HG03521 (cell line): ENCODE data around the gene NUDT12.

Source experiments
- ATAC-seq: cut with Tn5 transposase; IDR thresholded peaks from one replicate; pipeline ENCODE4 v1.9.1; 2021; ENCODE audit warnings: mild to moderate bottlenecking, moderate library complexity; ENCODE audit not compliant: unreplicated experiment

NUDT12 gene

GRCh38 chr5:103562453-103563157 lies at the start of gene NUDT12:
Gene NUDT12, minus strand, starts transcription at chr5:103562789. Its CDS starts 2,541 bp downstream, at chr5:103560248.
- ATAC-seq = peak; percentile 82

GRCh38 chr5:103607346-103607745 lies 44.8 kb upstream of the NUDT12 start:
- ATAC-seq = no peak

- no peak for ATAC-seq
Measured at GRCh38 chr5:103605277-103605676, 42.7 kb upstream of the NUDT12 start.

GRCh38 chr5:103602438-103602837 lies 39.8 kb upstream of the NUDT12 start:
- no peak for ATAC-seq

GRCh38 chr5:103601314-103601713 lies 38.7 kb upstream of the NUDT12 start:
- ATAC-seq = no peak

- no peak for ATAC-seq
Measured at GRCh38 chr5:103600086-103600485, 37.5 kb upstream of the NUDT12 start.

- no peak for ATAC-seq
Measured at GRCh38 chr5:103598997-103599566, 36.5 kb upstream of the NUDT12 start.

- no peak for ATAC-seq
Measured at GRCh38 chr5:103590221-103590620, 27.6 kb upstream of the NUDT12 start.

GRCh38 chr5:103589776-103590175 lies 27.2 kb upstream of the NUDT12 start:
- no peak for ATAC-seq

GRCh38 chr5:103589357-103589756 lies 26.8 kb upstream of the NUDT12 start:
- no peak for ATAC-seq

GRCh38 chr5:103587185-103587748 lies 24.7 kb upstream of the NUDT12 start:
- ATAC-seq = no peak

- ATAC-seq = no peak
Measured at GRCh38 chr5:103582364-103582763, 19.8 kb upstream of the NUDT12 start.

GRCh38 chr5:103573411-103573810 lies 10.8 kb upstream of the NUDT12 start:
- ATAC-seq = no peak

GRCh38 chr5:103572454-103572853 lies 9.9 kb upstream of the NUDT12 start:
- ATAC-seq = no peak

GRCh38 chr5:103571730-103572129 lies 9.1 kb upstream of the NUDT12 start:
- ATAC-seq = no peak

- ATAC-seq = no peak
Measured at GRCh38 chr5:103569313-103570060, 6.9 kb upstream of the NUDT12 start.

GRCh38 chr5:103565719-103566118 lies 3.1 kb upstream of the NUDT12 start:
- ATAC-seq = no peak

- ATAC-seq = peak; percentile 40
Measured at GRCh38 chr5:103561685-103562452, 720 bp downstream of the NUDT12 start.

- ATAC-seq = no peak
Measured at GRCh38 chr5:103560826-103561225, 1.8 kb downstream of the NUDT12 start.

- no peak for ATAC-seq
Measured at GRCh38 chr5:103546858-103547257, 15.7 kb downstream of the NUDT12 start.

- no peak for ATAC-seq
Measured at GRCh38 chr5:103542441-103542840, 20.1 kb downstream of the NUDT12 start.
